GM12878 (cell line): ENCODE data around the gene PEMT.

Experiments used
- EGR1 ChIP-seq, 2 experiments: IDR thresholded peaks; 1 replicate in 1 of 2; 2 replicates in 1 of 2; pipeline ENCODE4 v1.6.1; 2011 to 2012; ENCODE audit warnings: low read depth in 2 of 2, low read length in 2 of 2, borderline replicate concordance in 1 of 2, mild to moderate bottlenecking in 1 of 2, moderate library complexity in 1 of 2
- EZH2 ChIP-seq: IDR thresholded peaks from 2 replicates; pipeline ENCODE4 v1.6.1; 2012; ENCODE audit warnings: low read depth, mild to moderate bottlenecking, control low read depth, inconsistent platforms, low read length, borderline replicate concordance; ENCODE audit not compliant: control insufficient read depth
- FOS ChIP-seq: IDR thresholded peaks from 3 replicates; pipeline ENCODE4 v1.6.1; 2011; ENCODE audit warnings: borderline replicate concordance; ENCODE audit not compliant: insufficient read length; ENCODE audit errors: extremely low read depth
- GABPA ChIP-seq: IDR thresholded peaks from 2 replicates; pipeline ENCODE4 v1.6.1; 2014; ENCODE audit warnings: antibody characterized with exemption, low read depth, mild to moderate bottlenecking, inconsistent platforms
- KDM1A ChIP-seq: fragments of 200-600 bp; sonication (generic); IDR thresholded peaks from 2 replicates; pipeline ENCODE4 v1.6.1; 2016; ENCODE audit warnings: borderline replicate concordance
- PAX8 ChIP-seq: fragments of 450-650 bp; IDR thresholded peaks from 2 replicates; pipeline ENCODE4 v1.6.1; 2017; ENCODE audit warnings: mild to moderate bottlenecking, moderate library complexity
- POLR2A ChIP-seq: IDR thresholded peaks from 2 replicates; pipeline ENCODE4 v1.6.1; 2011; ENCODE audit warnings: low read depth, mild to moderate bottlenecking, low read length
- POLR2AphosphoS5 ChIP-seq: IDR thresholded peaks from 2 replicates; pipeline ENCODE4 v1.6.1; 2011; ENCODE audit warnings: mild to moderate bottlenecking, low read length, inconsistent platforms
- USF2 ChIP-seq: IDR thresholded peaks from 2 replicates; pipeline ENCODE4 v1.6.1; 2011; ENCODE audit warnings: low read depth, low read length, improper control_type of control experiment, borderline replicate concordance
- ZZZ3 ChIP-seq: IDR thresholded peaks from 2 replicates; pipeline ENCODE4 v1.6.1; 2011; ENCODE audit warnings: low read depth; ENCODE audit not compliant: control insufficient read depth, insufficient read length
- TF ChIP-seq, protein P1 (sequence below), 3 experiments: IDR thresholded peaks in 2 of 3; conservative IDR thresholded peaks in 1 of 3; 2 replicates each; pipeline ENCODE4 v1.5.1; 2011; ENCODE audit warnings: low read depth in 3 of 3, low read length in 3 of 3, mild to moderate bottlenecking in 3 of 3, control low read depth in 2 of 3, moderate library complexity in 2 of 3, inconsistent platforms in 1 of 3, mixed read lengths in 1 of 3; ENCODE audit not compliant: control insufficient read depth in 2 of 3, insufficient read depth in 1 of 3; ENCODE audit errors: extremely low read depth in 1 of 3

DNA sequence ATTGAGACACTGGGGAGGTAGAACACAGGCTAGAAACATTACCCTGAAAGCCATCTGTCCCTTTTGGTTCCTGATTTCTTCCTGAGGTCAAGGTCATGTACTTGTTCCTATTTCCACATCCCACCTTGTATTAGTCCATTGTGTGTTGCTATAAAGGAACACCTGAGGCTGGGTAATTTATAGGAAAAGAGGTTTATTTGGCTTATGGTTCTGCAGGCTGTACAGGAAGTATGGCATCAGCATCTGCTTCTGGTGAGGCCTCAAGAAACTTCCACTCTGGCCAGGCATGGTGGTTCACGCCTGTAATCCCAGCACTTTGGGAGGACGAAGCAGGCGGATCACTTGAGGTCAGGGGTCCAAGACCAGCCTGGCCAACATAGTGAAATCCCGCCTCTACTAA, 122.2 kb downstream of the PEMT start:
- TF ChIP-seq POLR2AphosphoS5 = no peak
- TF ChIP-seq, protein P1, sequence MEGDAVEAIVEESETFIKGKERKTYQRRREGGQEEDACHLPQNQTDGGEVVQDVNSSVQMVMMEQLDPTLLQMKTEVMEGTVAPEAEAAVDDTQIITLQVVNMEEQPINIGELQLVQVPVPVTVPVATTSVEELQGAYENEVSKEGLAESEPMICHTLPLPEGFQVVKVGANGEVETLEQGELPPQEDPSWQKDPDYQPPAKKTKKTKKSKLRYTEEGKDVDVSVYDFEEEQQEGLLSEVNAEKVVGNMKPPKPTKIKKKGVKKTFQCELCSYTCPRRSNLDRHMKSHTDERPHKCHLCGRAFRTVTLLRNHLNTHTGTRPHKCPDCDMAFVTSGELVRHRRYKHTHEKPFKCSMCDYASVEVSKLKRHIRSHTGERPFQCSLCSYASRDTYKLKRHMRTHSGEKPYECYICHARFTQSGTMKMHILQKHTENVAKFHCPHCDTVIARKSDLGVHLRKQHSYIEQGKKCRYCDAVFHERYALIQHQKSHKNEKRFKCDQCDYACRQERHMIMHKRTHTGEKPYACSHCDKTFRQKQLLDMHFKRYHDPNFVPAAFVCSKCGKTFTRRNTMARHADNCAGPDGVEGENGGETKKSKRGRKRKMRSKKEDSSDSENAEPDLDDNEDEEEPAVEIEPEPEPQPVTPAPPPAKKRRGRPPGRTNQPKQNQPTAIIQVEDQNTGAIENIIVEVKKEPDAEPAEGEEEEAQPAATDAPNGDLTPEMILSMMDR (IDR thresholded peaks at IDR 0.05 in 2 of 3, conservative IDR thresholded peaks at IDR 0.05 in 1 of 3; ENCODE audit: control insufficient read depth in 2 of 3, extremely low read depth in 1 of 3, insufficient read depth in 1 of 3, low read depth in 3 of 3, low read length in 3 of 3) = no peak
- no peak for TF ChIP-seq POLR2A
- TF ChIP-seq USF2 = no peak
- TF ChIP-seq EGR1 (IDR thresholded peaks at IDR 0.05; ENCODE audit: borderline replicate concordance in 1 of 2, low read depth in 2 of 2, low read length in 2 of 2) = no peak
- no peak for TF ChIP-seq KDM1A
- TF ChIP-seq GABPA = no peak
- TF ChIP-seq PAX8 = no peak
- TF ChIP-seq EZH2 = no peak
- TF ChIP-seq FOS = no peak
- no peak for TF ChIP-seq ZZZ3
